ENCODE results near the gene CEBPB.

CEBPB gene

DNA sequence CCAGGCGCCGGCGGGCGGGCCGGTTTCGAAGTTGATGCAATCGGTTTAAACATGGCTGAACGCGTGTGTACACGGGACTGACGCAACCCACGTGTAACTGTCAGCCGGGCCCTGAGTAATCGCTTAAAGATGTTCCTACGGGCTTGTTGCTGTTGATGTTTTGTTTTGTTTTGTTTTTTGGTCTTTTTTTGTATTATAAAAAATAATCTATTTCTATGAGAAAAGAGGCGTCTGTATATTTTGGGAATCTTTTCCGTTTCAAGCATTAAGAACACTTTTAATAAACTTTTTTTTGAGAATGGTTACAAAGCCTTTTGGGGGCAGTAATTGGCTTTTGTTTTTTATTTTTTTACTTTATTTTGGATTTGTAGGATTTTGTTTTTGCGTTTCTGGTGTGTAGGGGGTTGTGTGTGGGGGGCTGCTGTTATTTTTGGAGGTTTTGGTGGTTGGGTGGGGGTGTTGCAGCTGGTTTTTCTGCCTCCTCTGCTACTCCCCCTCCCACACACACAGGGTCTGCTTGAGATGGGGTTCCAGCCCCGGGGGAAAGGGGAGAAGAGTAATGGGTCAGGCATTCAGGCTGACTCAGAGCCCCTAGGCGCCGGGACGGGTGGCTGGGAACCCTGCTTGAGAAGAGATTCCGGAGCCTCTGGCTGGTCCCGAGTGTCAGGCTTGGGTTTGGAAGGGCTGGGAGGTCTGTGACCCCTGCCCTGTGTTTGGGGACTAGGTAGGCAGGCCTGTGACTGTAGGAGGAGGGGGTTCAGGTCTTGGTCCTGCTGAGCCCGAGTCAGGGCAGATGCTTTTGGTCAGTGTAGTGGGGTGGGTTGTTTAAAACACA is 2.0 kb downstream of the CEBPB start:
- Histone ChIP-seq H4K20me1 (ENCODE audit: control insufficient read depth, insufficient read depth, low read depth, low read length) (peaks cover 3% of the 10 kb centered on the region; the same call in 1 of the 2 replicates), H3F3A (ENCODE audit: control insufficient read depth, insufficient read depth) (no peaks in the 10 kb centered on the region), H3K79me2 (ENCODE audit: control insufficient read depth, low read length) (peaks cover 27% of the 10 kb centered on the region), H3K36me3 (ENCODE audit: control insufficient read depth, low read length) (peaks cover 15% of the 10 kb centered on the region), H3K9me2 (replicated peaks; ENCODE audit: control insufficient read depth, low read length) (no peaks in the 10 kb centered on the region), H3K9me3 (ENCODE audit: control insufficient read depth, insufficient read depth, low read length) (no peaks in the 10 kb centered on the region), H3K4me1 (ENCODE audit: control insufficient read depth, low read length) (peaks cover 27% of the 10 kb centered on the region), H3K4me3 (ENCODE audit: low read length) (peak overlapping the region; percentile 96), H3K27ac (ENCODE audit: low read depth, low read length) (peak overlapping the region; percentile 81), H3K4me2 (ENCODE audit: low read length) (peak overlapping the region; percentile 85), H3K27me3 (ENCODE audit: control insufficient read depth, low read length) (no peaks in the 10 kb centered on the region)
- TF ChIP-seq, protein P1, sequence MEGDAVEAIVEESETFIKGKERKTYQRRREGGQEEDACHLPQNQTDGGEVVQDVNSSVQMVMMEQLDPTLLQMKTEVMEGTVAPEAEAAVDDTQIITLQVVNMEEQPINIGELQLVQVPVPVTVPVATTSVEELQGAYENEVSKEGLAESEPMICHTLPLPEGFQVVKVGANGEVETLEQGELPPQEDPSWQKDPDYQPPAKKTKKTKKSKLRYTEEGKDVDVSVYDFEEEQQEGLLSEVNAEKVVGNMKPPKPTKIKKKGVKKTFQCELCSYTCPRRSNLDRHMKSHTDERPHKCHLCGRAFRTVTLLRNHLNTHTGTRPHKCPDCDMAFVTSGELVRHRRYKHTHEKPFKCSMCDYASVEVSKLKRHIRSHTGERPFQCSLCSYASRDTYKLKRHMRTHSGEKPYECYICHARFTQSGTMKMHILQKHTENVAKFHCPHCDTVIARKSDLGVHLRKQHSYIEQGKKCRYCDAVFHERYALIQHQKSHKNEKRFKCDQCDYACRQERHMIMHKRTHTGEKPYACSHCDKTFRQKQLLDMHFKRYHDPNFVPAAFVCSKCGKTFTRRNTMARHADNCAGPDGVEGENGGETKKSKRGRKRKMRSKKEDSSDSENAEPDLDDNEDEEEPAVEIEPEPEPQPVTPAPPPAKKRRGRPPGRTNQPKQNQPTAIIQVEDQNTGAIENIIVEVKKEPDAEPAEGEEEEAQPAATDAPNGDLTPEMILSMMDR (IDR thresholded peaks at IDR 0.05; ENCODE audit: low read depth, low read length, poor library complexity, severe bottlenecking): no peak
- TF ChIP-seq EZH2phosphoT487 (IDR thresholded peaks at IDR 0.05; ENCODE audit: borderline replicate concordance, low read length): no peak

DNA sequence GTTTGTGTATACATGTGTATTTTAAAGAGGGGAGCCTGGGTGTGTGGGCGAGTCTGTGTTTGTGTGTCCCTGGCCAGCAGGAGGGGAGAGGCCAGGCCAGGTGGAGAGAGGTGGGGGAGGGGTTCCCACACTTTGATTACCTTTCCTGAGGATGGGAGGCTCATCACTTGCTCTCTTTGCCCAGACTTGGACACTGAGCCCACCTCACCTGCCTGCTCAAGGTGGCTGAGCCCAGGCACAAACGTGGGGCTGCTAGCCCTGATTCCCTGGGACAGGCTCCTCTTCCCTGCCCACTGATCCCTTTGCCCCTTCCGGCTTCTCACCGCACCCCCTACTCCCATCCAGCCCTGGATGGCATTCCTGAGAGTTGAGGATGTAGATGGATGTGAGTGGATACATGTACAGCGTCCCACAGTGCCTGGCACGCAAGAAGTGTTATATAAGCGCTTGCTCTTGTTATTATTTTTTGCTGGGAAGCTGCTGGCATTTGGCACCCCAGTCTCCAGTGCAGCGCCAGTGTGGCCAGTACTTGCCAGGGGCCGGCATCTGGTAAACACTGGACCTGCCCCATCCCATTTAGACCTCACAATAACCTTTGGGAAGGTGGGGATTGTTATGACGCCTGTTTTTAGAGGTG is 2.7 kb downstream of the CEBPB start:
- Histone ChIP-seq H3K27me3 (ENCODE audit: control insufficient read depth, low read length) (no peaks in the 10 kb centered on the region), H4K20me1 (ENCODE audit: control insufficient read depth, insufficient read depth, low read depth, low read length) (peaks cover 3% of the 10 kb centered on the region; the same call in 1 of the 2 replicates), H3K9me2 (replicated peaks; ENCODE audit: control insufficient read depth, low read length) (no peaks in the 10 kb centered on the region), H3K4me1 (ENCODE audit: control insufficient read depth, low read length) (peaks cover 34% of the 10 kb centered on the region), H3K4me3 (ENCODE audit: low read length) (peak overlapping the region; percentile 96), H3K9me3 (ENCODE audit: control insufficient read depth, insufficient read depth, low read length) (no peaks in the 10 kb centered on the region), H3K36me3 (ENCODE audit: control insufficient read depth, low read length) (peaks cover 15% of the 10 kb centered on the region), H3K27ac (ENCODE audit: low read depth, low read length) (no peak overlapping the region), H3K4me2 (ENCODE audit: low read length) (peak overlapping the region; percentile 85), H3K79me2 (ENCODE audit: control insufficient read depth, low read length) (peaks cover 27% of the 10 kb centered on the region), H3F3A (ENCODE audit: control insufficient read depth, insufficient read depth) (no peaks in the 10 kb centered on the region)
- TF ChIP-seq EZH2phosphoT487 (IDR thresholded peaks at IDR 0.05; ENCODE audit: borderline replicate concordance, low read length): no peak
- TF ChIP-seq, protein P1 (IDR thresholded peaks at IDR 0.05; ENCODE audit: low read depth, low read length, poor library complexity, severe bottlenecking): no peak

DNA sequence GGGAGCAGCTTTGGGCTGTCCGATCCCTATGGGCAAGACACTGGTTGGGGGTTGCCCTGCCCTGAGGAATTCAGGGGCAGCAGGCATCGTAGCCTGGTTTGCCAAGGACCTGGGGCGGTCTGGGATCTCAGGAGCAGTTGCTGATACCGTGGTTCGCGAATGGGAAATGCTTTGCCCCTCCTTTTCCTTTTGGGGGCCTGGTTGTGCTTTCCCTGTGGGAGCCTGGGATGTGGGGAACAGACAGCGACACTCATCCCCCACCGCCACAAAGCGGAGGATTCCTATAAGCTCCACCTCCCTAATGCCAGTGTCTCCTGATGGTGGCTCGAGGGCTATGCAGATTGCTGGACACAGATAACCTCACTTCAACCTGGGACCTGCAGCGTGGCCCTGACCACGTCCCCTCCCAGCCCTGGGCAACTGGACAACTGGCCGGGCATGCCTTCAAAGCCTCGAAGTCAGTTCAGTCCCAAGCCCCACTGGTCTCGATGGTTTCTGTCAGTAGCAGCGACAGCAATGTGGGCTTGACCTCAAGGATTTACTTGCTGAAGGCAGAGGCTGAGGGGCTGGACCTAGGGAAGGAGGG is 3.3 kb downstream of the CEBPB start:
- H3F3A ChIP-seq (ENCODE audit: control insufficient read depth, insufficient read depth): no peaks in the 10 kb centered on the region
- H3K27me3 ChIP-seq (ENCODE audit: control insufficient read depth, low read length): no peaks in the 10 kb centered on the region
- H3K9me2 ChIP-seq (replicated peaks; ENCODE audit: control insufficient read depth, low read length): no peaks in the 10 kb centered on the region
- H3K4me1 ChIP-seq (ENCODE audit: control insufficient read depth, low read length): peaks cover 39% of the 10 kb centered on the region
- peaks cover 27% of the 10 kb centered on the region for H3K79me2 ChIP-seq (ENCODE audit: control insufficient read depth, low read length)
- H3K9me3 ChIP-seq (ENCODE audit: control insufficient read depth, insufficient read depth, low read length): no peaks in the 10 kb centered on the region
- TF ChIP-seq, protein P1 (IDR thresholded peaks at IDR 0.05; ENCODE audit: low read depth, low read length, poor library complexity, severe bottlenecking): no peak
- TF ChIP-seq EZH2phosphoT487 (IDR thresholded peaks at IDR 0.05; ENCODE audit: borderline replicate concordance, low read length): no peak
- H3K4me2 ChIP-seq (ENCODE audit: low read length): peak overlapping the region; percentile 85
- H4K20me1 ChIP-seq (ENCODE audit: control insufficient read depth, insufficient read depth, low read depth, low read length): peaks cover 3% of the 10 kb centered on the region; the same call in 1 of the 2 replicates
- peak overlapping the region; percentile 96; the same call in 1 of the 2 replicates for H3K4me3 ChIP-seq (ENCODE audit: low read length)
- H3K36me3 ChIP-seq (ENCODE audit: control insufficient read depth, low read length): peaks cover 15% of the 10 kb centered on the region
- H3K27ac ChIP-seq (ENCODE audit: low read depth, low read length): no peak overlapping the region
